ENCODE data around the gene HSD17B1. TPM values are rescaled to one million over a fixed set of nuclear protein-coding genes. Genes with fewer than 3 reads are reported as not detected.

The HSD17B1 gene
- total RNA-seq, 1 experiment from 2014 or later, result 18.1 TPM

DNA sequence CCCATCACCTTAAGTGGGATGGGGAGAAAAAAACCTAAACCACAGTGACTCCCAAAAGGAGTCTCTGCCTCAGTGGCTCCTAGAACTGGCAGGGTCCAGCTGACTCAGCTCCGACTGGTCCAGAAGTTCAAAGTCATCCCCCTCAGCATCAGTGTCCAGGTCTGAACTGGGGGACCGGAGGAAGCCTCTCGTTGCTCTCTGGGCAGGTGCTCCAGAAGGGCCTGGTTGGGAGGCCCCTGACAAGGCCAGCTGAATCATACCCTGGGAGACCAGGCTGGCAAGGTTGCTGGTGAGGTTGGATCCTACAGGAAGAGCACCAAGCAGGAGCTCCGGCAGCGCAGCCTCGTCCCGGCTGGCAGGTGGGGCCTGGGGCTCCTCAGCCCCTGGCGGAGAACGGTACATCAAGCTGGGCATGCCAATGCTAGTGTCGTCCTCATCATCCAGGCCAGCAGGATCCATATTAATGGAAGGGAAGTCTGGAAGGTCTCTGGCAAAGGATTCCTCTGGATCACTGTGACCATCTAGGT is 29.1 kb downstream of the HSD17B1 start:
- CTCF ChIA-PET, result interaction anchor here (1.3 to 1.4 kb wide), 2 partner anchors 96 to 99 kb away, joined by 3 to 7 read pairs; no protein-coding TSS in a partner anchor

DNA sequence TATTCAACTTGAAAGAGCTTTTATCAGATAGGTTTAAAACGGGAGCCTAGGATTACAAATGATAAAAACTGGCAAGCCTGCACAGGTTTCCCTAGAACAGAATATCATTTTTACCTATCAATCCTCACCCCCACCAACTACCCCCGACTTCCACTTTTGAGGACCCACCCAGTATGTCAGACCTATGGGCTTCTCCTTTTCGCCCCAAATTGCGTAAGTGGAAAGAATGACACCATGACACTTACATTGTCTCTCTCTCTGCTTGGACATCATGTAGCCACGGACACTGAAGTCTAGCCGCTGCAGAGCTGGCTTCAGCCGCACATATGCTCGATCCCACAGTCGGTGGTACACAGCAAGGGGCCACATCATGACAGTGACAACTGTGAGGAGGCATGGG is 32.2 kb downstream of the HSD17B1 start:
- ChIA-PET POLR2A (interaction anchor here (2.8 to 8.6 kb wide), 3 partner anchors 21 to 82 kb away, joined by 16 to 83 read pairs (median 16); partner anchors contain the start of genes RETREG3 and TUBG1), CTCF (interaction anchor here (0.7 kb wide), 1 partner anchor 413 kb away, joined by 4 read pairs; no protein-coding TSS in a partner anchor)
- TF ChIP-seq, protein P1, sequence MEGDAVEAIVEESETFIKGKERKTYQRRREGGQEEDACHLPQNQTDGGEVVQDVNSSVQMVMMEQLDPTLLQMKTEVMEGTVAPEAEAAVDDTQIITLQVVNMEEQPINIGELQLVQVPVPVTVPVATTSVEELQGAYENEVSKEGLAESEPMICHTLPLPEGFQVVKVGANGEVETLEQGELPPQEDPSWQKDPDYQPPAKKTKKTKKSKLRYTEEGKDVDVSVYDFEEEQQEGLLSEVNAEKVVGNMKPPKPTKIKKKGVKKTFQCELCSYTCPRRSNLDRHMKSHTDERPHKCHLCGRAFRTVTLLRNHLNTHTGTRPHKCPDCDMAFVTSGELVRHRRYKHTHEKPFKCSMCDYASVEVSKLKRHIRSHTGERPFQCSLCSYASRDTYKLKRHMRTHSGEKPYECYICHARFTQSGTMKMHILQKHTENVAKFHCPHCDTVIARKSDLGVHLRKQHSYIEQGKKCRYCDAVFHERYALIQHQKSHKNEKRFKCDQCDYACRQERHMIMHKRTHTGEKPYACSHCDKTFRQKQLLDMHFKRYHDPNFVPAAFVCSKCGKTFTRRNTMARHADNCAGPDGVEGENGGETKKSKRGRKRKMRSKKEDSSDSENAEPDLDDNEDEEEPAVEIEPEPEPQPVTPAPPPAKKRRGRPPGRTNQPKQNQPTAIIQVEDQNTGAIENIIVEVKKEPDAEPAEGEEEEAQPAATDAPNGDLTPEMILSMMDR (IDR thresholded peaks at IDR 0.05; ENCODE audit: unreplicated experiment), result no peak
- no peak overlapping the region for H3K27ac Mint-ChIP-seq (ENCODE audit: low read depth, unreplicated experiment)
- no TSS peak for BruUV-seq (replicated peaks)
- intact Hi-C loops (cut with micrococcal nuclease), result no loop called here
- no peaks in the 10 kb centered on the region for H3K27me3 Mint-ChIP-seq (ENCODE audit: insufficient read depth, unreplicated experiment)
- no peak overlapping the region for H3K4me3 Mint-ChIP-seq (ENCODE audit: unreplicated experiment)
- peaks cover 21% of the 10 kb centered on the region for H3K4me1 Mint-ChIP-seq (ENCODE audit: insufficient read depth, unreplicated experiment)
- peaks cover 98% of the 10 kb centered on the region for H3K36me3 Mint-ChIP-seq (ENCODE audit: insufficient read depth, unreplicated experiment)
- DNase-seq (ENCODE audit: unreplicated experiment), result no peak
- H3K9me3 Mint-ChIP-seq (ENCODE audit: unreplicated experiment), result no peaks in the 10 kb centered on the region

More for the DNA sequence above, 29.1 kb downstream of the HSD17B1 start:
- BruUV-seq (replicated peaks), result no TSS peak
- POLR2A ChIA-PET, result interaction anchor here (5.4 kb wide), 1 partner anchor 27 kb away, joined by 70 read pairs; the partner anchor contains the start of genes RETREG3 and TUBG1
- no peak overlapping the region for H3K27ac Mint-ChIP-seq (ENCODE audit: low read depth, unreplicated experiment)
- intact Hi-C loops (cut with micrococcal nuclease), result no loop called here
- DNase-seq (ENCODE audit: unreplicated experiment), result no peak
- no peak overlapping the region for H3K4me3 Mint-ChIP-seq (ENCODE audit: unreplicated experiment)
- TF ChIP-seq, protein P1 (IDR thresholded peaks at IDR 0.05; ENCODE audit: unreplicated experiment), result no peak
- H3K9me3 Mint-ChIP-seq (ENCODE audit: unreplicated experiment), result no peaks in the 10 kb centered on the region
- H3K27me3 Mint-ChIP-seq (ENCODE audit: insufficient read depth, unreplicated experiment), result no peaks in the 10 kb centered on the region
- peaks cover 12% of the 10 kb centered on the region for H3K4me1 Mint-ChIP-seq (ENCODE audit: insufficient read depth, unreplicated experiment)
- H3K36me3 Mint-ChIP-seq (ENCODE audit: insufficient read depth, unreplicated experiment), result peaks cover 90% of the 10 kb centered on the region

DNA sequence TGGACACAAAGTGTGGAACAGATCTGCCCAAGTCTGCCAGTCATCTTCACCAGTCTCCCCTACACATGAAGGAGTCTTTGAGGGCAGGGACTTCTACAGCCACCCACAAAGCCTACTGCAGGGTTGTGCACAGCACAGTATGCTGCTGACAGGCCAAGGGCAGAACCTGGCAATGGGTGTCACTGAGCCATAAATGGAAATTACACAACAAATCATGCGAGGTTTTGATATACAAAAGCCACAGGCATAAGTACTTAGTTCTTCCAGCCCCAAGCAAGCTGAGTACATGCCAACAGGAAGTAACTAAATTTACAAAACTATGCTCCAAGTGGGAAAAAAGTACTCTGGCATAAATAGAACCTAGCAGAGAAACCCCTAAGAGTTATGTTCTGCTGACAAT is 32.6 kb downstream of the HSD17B1 start:
- intact Hi-C loops (cut with micrococcal nuclease), result no loop called here
- H3K27ac Mint-ChIP-seq (ENCODE audit: low read depth, unreplicated experiment), result no peak overlapping the region
- POLR2A ChIA-PET, result interaction anchor here (2.7 to 8.6 kb wide), 4 partner anchors 8 to 82 kb away, joined by 16 to 83 read pairs (median 34); partner anchors contain the start of genes PSMC3IP, RETREG3 and TUBG1
- TF ChIP-seq, protein P1 (IDR thresholded peaks at IDR 0.05; ENCODE audit: unreplicated experiment), result no peak
- DNase-seq (ENCODE audit: unreplicated experiment), result no peak
- CTCF ChIA-PET, result no interaction called here
- no peak overlapping the region for H3K4me3 Mint-ChIP-seq (ENCODE audit: unreplicated experiment)
- H3K9me3 Mint-ChIP-seq (ENCODE audit: unreplicated experiment), result no peaks in the 10 kb centered on the region
- no peaks in the 10 kb centered on the region for H3K27me3 Mint-ChIP-seq (ENCODE audit: insufficient read depth, unreplicated experiment)
- BruUV-seq (replicated peaks), result no TSS peak
- peaks cover 100% of the 10 kb centered on the region for H3K36me3 Mint-ChIP-seq (ENCODE audit: insufficient read depth, unreplicated experiment)
- peaks cover 21% of the 10 kb centered on the region for H3K4me1 Mint-ChIP-seq (ENCODE audit: insufficient read depth, unreplicated experiment)

DNA sequence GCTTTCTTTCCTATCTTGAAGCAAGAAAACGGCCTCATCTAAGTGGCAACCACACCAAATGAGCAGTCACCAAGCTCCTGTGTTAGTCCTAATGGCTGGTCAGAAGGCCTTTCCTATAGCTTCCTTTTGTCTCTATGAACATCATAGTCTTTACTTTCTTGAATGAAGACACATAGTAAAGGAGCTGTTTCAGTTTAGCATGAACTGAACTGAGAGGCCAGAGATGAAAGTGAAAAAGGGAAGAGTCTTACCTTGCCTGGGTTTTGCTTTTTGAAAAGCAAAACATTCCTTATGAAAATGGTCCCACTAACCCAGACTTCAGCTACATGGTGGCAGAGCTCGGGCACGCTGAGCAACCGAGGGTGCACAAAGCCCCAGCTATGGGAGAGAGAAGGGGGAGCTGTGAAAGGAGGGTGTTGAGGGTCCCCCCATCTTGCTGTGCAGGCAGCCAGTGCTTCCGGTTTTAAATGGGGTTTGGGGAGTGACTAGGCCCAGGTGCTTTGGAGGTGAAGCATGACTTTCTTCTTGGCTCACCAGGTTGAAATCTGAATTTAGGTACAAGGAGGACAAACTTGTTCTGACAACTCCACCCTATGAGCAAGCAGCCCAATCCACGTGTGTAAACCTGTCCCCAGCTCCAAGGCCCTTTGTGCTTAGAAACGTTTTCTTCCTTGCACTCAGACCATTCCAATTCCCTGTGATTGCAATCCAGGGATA is 33.9 kb downstream of the HSD17B1 start:
- Mint-ChIP-seq H3K27me3 (ENCODE audit: insufficient read depth, unreplicated experiment) (no peaks in the 10 kb centered on the region), H3K4me1 (ENCODE audit: insufficient read depth, unreplicated experiment) (peaks cover 21% of the 10 kb centered on the region), H3K36me3 (ENCODE audit: insufficient read depth, unreplicated experiment) (peaks cover 100% of the 10 kb centered on the region), H3K4me3 (ENCODE audit: unreplicated experiment) (peak overlapping the region; percentile 21), H3K27ac (ENCODE audit: low read depth, unreplicated experiment) (peak overlapping the region; percentile 25), H3K9me3 (ENCODE audit: unreplicated experiment) (no peaks in the 10 kb centered on the region)
- TF ChIP-seq, protein P1 (IDR thresholded peaks at IDR 0.05; ENCODE audit: unreplicated experiment), result no peak
- intact Hi-C loops (cut with micrococcal nuclease), result no loop called here
- ChIA-PET POLR2A (interaction anchor here (0.5 to 8.6 kb wide), 25 partner anchors 9 to 811 kb away, joined by 3 to 83 read pairs (median 4); partner anchors contain the start of genes BECN1, COASY, NAGLU and PLEKHH3), CTCF (interaction anchor here (0.6 to 1.9 kb wide), 6 partner anchors 9 to 194 kb away, joined by 3 to 21 read pairs (median 4); partner anchors contain the start of genes PSMC3IP and WNK4)
- peak; percentile 52 for DNase-seq (ENCODE audit: unreplicated experiment)
- BruUV-seq (replicated peaks), result no TSS peak

All from MCF 10A (cell line).